HG03558 (cell line): Measurements from ENCODE around the gene GIPC3.

Experiments
- ATAC-seq: cut with Tn5 transposase; IDR thresholded peaks from one replicate; pipeline ENCODE4 v1.9.1; 2021; ENCODE audit warnings: moderate number of reproducible peaks; ENCODE audit not compliant: unreplicated experiment; ENCODE audit errors: extremely low read depth

Gene GIPC3

DNA sequence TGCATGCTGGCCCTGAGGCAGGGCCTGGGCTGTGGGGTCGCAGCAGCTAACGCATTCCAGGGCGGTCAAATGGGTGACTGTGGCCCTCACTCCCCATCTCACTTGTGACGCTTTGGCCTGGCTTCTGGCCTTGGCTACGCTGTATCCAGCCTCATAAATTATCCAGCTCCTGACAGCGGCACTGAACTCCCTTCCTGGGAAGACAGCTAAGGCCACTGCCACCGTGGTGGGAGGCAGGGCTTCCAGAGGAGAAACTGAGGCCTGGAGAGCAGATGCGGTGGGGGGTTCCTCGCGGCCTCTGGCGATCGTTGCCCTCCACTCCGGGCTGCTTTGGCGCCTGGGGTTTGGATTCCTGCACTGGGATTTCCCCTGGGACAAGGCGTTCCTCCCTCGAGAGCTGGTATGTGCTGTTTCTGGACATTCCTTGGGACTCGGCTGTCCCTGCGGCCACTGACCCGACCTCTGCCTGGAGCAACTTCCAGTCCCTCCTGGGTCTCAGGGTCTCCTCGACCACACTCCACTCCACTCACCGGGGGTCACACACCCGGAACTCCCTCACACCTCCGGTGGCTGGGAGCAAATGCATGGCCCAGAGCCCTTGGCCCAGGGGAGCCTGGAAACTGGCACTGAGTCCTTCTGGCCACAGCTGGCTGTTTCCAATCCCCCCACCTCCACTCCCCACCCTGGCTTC is 18.0 kb downstream of the GIPC3 start:
- no peak for ATAC-seq

DNA sequence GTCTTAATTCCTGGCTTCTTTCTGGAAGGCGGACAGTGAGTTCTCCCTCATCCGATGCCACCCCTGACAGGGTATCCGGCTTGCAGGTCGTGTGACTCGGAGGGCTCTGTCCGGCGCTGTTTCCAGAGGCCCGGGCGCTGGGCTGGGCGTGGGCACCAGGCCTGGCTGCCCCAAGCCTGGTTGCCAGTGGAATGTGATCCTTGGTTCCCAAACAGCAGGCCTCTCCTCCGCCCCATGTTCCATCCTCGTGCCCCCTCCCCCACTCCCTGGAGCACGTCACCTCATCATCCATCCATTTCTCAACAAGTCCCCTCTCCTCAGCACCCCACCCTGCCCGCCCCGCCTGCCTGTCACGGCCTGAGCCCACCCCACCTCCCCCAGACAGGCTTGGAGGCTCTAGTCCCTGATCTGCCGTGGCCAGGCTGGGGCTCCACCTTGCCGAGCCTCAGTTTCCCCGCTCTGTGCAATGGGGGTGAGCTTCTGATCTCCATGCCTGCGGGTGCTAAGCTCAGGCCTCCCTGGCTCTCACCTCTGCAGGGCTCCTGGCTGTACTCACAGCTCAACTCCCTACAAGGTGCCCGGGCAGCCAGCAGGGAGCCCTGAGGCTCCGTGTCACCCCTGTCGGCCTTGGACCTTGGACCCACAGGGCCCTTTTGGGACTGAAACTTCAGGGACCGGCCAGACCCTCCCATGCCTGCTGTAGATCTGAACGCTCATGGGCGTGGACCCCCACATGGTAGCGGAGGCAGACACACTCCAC is 19.1 kb downstream of the GIPC3 start:
- no peak for ATAC-seq

DNA sequence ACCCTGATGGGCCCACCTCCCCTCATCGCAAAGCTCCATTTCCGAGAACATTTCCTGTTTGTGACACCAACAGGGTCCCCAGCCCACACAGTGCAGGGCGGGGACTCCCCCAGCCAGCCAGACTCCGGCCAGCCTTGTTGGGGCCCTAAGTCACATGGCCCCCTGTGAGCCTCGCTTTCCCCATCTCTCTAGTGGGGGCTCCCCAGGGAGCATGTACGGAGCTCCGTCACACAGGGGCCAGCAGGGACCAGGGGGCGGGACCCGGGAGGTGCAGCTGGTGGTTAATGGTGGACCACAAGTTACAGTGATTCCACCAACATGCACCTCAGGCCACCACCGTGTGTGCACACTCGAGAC is 19.7 kb downstream of the GIPC3 start:
- ATAC-seq, result no peak

DNA sequence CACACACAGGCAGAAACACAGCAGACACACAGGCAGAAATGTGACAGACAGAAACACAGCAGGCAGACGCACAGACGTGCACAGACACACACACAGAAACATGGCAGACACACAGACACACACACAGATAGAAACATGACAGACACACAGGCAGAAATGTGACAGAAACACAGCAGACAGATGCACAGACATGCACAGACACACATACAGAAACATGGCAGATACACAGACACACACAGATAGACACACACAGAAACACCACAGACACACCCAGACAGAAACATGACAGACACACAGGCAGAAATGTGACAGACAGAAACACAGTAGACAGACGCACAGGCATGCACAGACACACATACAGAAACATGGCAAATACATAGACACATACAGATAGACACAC is 20.1 kb downstream of the GIPC3 start:
- no peak for ATAC-seq

DNA sequence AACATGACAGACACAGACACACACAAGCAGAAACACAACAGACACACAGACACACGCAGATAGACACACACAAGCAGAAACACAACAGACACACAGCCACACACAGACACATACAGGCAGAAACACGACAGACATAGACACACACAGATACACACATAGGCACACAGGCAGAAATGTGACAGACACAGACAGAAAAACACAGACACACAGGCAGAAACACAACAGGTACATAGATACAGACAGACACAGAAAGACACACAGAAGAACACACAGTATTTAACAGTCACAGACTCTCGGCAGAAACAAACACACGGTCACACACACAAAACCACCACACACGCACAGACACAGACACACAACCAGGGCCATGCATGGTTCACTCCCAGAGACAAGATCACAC is 20.5 kb downstream of the GIPC3 start:
- no peak for ATAC-seq

DNA sequence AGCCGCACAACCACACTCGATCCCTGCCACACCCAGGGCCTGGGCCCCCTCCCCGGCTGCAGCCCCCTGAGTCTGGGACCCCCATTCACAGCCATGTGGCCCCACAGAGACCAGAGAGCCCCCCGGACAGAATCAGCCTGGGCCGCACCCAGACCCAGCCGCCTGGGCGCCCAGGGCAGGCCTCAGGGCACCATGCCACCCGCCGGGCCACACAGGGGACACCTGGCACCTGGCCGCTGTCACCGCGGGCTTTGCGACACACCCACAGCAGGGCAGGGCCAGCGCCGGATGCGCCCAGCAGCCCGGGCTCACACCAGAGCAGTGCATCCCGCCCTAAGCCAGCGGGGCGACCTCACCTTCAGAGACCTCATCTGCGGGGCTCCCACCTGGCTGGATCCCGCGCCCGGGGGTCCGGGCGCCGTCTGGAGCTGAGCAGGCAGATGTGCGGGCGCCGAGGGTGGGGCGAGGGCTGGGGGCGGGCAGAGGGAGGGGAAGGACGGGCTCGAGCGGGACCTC is 21.0 kb downstream of the GIPC3 start:
- no peak for ATAC-seq

DNA sequence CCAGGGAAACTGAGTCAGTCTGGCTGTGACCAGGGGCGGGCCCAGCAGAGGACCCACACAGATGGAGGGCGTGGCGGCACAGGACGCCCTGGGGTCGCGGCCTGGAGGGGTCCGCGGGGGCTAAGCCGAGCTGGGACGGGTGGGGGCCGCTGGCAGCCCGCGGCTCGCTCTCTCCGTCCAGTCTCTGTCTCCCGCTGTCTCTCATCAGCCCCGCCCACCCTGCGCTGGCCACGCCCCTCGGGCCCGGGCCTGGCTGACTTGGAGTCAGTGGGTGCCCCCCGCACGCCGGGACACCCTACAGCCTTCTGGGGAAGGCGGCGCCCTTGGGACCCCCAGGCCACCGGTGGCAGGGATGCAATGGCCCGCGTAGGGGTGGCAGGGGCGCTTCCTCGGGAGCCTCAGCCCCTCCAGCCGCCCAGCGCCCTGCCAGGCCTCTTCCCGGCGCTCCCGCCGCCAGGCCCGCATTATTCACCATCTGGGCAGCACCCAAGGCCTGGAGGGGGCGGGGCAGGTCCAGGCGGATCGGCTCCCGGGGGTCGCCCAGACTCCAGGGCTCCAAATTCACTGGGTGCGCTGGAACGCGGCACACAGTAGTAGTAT is 21.5 kb downstream of the GIPC3 start, which contains the start of gene TBXA2R:
TBXA2R (minus strand) TSS at position 186 of the 600 bp plus-strand sequence. CDS start 6,241 bp downstream, outside the sequence.
- no peak for ATAC-seq

DNA sequence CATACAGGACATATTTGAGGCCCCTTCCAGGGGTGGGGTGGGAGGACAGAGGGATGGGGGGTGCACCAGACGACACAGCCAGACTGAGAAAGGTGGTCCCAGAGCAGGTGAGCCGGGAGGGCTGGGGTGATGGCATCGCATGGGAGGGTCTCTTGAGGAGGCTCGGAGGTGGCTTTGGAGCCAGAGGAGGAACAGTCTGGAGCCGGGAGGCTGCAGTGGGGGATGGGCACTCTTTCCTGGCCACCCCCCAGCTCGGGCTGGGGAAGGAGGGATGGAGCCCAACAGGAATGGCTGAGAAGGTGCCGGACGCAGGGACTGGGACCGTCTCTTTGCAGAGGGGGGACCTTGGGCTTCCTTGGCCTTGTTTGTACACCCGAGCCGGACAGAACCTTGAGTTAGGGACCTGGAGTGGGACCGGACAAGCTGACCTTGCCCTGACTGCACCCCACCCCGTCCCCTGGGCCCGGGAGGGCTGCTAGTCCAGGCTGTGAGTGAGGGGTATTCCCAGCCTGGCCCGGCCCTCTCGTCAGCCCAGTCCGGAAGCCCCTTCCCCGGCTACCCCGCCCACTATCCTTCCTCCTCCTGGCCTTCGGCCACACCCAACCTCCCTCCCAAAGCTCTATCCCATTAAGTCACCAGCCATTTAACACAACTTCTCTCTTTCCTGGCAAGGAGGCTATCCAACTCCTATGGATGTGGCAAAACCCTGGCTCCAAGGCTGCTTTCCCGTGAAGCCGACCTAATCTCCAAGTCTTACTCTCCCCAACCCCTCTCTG is 22.2 kb downstream of the GIPC3 start:
- no peak for ATAC-seq

DNA sequence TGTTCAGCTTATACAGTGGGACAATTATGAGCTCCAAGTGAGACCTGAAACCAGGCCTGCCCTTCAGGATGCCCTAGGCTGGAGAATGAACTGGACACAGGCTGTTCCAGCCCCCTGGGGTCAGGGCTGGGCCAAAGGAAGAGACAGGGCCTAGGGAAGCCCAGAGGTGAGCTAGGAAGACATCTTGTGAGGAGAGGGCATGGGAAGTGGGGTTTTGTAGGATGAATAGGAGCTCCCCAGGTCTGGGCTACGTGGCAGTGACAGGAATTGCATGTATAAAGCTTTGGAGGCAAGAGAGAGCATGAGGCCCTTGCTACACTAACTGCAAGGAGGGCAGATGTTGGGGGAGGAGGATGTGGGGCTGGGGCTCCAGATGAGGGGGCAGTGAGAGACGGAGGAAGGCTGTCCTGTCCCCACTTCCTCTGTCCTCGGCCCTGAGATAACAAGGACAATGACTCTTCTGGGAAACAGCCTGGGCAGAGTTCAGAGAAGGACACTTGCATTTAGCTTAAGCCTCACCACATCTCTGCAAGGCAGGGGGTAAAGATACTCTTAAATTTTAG is 22.9 kb downstream of the GIPC3 start:
- no peak for ATAC-seq

DNA sequence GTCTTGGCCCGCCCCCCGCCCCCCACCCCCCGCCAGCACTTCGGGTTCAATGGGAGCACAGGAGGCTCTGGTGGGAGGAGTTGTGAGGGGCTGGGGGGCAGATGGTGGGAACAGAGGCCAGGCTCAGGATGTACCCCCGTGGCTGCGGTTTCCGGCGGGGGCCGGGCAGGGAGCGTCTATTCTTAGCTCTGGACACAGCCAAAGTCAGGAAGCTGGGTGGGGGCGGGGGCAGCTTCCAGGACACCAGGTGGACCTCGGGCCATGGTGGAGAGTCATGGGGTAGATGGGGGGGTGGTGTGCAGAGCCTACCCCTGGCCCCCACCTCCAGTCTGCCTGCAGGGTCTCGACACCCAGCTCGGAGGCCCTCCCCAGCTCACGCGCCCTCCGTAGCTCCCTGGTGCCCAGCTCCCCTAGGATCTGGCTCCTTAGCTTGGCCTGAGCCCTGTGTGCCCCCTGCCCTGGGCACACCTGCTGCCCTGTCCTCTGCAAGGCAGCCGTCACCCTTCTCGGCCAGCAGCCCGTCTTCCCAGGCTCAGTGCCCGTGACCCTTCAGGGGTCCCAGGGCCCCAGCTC is 23.6 kb downstream of the GIPC3 start:
- ATAC-seq, result no peak

DNA sequence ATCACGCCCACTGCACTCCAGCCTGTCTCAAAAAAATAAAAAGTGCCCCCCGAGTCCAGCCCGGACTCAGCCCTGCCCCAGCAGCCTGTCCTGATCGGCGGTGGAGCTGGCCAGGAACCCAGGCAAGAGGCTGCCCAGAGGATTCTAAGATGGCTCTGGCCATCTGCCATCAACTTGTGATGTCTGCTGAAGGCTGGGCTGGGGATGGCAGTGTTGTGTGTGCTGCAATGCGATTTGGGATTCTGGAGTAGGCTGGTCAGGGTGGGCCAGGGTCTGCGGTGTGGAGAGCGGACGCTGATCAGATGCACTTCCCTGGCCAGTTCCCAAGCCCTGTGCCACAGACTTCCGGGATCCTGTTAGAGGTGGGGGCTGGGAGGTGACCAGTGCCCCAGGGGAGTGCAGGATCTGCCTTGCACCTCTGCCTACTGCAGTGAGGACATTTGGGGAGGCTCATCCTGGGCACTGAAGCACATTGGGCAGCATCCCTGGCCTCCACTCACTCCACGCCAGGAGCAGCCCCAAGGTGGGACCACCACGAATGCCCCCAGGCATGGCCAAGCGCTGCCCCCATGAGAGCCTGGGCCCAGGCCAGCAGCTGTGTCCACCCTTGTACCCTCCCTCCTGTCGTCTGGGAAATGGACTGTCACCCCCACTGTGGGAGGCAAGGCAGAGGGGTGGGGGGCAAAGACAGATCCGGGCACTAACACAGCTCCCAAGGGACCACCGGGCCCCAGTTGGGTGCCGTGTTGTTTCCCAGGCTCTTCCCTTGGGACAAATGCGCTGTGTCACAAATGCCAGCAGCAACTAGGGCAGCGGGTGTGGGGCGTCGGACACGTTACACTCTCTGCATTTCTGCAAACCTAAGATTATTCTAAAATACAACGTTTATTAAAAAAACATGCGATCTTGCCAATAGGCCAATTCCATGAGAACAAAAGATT is 24.8 kb downstream of the GIPC3 start:
- ATAC-seq, result no peak

DNA sequence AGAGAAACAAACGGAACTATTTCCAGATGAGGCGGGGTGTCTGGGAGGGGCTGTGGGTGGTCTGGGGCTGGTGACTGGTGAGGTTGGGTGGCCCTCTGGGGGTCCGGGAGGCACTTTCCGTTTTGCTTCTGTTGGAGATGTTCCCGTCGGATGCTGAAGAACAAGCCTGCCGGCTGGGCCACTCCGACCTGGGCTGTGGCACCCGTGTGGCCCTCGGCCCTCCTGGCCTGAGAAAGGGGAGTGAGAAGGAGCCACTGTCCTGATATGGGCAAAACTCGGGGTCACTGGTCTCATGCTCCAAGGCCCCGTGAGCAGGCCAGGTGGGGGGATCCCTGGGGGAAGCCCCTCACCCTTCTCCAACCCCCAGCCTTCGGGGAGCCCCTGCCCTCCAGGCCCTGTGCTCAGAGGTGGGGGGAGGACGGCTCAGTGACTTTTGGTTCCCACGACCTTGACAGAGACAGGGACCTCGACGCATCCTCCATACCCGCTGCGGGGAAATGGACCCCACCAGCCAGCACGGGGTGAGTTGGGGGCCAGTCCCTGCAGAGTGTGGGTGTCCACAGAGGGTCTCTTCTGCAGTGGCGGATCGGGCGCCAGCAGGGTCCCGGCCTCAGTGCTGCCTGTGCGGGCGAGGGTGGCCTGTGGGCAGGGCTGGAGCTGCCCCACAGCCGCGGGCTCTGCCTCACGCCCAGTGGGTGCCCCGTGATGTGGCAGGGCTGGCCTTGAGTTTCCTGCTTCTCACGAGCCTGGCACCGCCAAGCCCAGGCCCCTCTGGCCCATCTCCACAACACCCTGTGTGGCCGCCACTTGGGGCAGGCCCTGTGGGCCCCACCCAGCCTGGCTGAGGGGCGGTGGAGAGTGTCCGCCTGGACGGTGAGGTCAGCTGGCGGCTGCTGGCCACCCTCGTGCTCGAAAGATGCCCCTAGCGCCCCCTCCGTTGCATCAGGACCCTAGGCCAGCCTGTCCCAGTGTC is 25.8 kb downstream of the GIPC3 start:
- ATAC-seq, result no peak

DNA sequence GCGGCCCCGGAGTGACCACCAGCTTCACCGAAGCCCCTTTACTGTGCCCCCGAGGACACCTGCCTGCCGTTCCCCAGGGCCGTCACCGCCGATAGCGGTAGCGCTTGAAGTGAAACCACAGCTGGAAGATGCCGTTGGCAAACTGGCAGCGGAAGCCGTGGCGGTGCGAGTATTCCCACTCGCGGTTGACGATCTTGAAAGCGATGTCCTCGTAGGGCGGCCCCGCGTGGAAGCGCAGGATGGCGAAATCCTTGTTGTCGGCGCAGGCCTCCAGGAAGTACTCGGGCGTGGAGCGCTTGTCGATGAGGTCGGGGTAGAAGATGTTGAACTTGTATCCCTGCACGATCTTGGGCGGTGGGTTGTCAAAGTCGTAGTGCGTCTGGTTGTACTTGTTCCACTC is 26.6 kb downstream of the GIPC3 start:
- no peak for ATAC-seq

DNA sequence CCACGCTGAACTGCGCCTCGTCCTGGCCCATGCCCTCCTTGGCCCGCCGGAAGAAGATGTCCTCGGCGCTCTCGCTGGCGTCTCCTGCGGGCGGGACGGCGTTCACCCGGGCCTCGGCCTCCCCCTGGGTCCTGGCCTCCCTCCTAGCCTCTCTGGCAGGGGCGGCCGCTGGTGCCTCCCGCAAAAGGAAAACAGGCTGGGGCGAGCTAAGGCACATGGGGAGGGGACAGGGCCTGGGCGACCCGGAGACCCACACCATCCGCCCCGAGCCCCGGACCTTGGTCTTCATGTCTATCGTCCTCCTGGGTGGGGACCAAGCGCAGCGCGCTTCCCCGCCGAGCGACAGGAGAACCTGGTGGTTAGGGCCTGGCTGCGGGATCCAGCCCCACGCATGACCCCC is 27.1 kb downstream of the GIPC3 start:
- ATAC-seq, result no peak

DNA sequence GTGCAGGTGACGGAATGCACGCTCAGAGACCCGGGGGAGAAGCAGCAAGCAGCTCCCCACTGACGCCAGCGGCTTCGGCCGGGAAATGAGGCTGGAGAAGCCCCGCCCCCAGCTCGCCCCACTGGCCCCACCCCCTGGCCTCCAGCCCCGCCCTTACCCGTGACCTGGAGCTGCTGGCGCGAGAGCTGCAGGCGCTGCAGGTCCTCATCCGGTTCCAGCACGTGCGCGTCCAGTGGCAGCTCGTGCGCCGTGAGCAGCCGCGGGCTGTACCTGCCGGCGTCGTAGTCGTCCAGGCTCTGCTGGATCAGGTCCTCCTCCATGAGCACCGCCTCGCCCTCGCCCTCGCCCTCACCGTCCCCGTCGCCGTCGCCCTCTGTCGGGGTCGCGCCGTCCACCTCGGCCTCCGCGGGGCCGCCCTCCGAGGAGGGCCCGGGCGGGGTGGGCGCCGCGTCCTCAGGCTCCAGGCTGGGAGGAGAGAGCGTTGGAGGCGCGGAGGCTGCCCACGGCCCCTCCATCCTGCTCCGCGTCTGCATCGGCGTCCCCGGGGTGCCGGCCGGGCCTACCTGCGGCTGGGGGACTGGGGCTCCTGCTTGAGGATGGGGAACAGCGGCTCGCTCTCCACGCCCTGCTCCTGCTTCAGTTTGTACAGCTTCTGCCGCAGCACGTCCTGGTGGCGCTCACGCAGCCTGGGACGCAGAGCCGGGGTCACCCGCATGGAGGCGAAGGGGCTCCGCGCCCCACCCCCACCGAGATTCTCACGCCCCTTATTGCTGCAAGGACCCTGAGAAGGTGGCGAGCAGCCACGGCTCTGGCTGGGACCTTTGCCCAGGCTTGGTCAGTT is 27.8 kb downstream of the GIPC3 start:
- ATAC-seq, result no peak

DNA sequence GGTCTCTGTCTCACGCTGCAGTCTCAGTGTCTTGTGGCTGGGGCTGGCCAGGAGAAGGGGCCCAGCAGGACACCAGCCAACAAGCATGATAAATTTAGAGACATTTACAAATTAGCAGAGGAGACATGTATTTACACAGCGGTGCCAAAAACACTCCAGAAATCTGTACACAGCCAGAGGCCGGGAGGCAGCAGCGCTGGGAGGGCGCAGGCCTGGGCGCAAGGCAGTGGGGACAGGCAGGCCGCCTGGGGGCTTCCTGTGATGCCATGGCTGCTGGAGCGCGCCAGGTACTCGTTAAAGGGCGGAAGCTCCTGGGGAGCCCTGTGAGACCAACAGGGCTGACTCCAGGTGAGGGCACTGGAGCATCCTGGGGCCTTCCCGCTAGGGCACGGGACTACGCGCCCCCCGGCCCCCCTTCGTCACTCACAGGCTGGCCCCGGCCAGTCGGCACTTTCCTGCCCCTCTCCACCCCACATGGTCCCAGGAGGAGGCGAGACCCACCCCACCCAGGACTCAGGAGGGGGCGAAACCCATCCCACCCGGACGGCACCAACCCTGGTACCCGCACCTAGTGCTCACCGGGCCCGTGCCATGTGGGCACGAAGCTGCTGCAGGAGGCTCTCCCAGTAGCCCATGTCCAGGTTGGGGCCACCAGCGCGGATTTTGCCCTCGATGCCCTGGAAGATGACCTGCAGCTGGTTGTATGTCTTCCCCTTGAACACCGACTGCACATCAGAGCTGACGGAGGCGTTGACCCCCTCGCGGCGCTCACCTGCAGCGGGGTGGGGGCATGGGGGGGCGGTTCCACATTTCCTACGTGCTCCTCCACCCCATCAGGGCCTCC is 28.8 kb downstream of the GIPC3 start:
- no peak for ATAC-seq
